AG09319 (cell line): ENCODE measurements around the gene KSR2.

Experiments used
- DNase-seq: peaks from one replicate; pipeline ENCODE4 v3.0.0-alpha.2; 2010; ENCODE audit warnings: low read depth; ENCODE audit errors: extremely low read depth
- TF ChIP-seq, protein P1 (sequence below): IDR thresholded peaks from 2 replicates; pipeline ENCODE4 v1.5.1; 2011; ENCODE audit warnings: low read depth, mild to moderate bottlenecking, inconsistent platforms, low read length, moderate library complexity

Gene KSR2

DNA sequence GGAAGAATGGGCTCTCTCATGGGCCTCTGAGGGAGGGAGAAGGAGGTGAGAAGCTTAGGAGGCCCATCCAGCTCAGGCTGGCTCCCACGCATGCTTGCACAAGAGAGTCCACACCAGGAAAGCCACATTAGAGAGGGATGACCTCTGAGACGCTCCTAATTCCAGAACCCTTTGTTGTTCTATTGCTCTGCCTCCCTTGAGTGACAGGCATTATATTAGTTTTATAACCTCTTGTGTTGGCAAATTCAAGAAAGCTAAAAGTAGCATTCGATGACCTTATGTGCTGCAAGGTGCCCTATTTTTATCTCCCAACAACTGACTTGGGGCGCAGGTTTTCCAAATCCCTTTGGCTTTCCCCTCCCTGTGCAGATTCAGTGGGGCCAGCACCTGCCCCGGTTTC, 190.1 kb downstream of the KSR2 start:
- DNase-seq = no peak
- TF ChIP-seq, protein P1, sequence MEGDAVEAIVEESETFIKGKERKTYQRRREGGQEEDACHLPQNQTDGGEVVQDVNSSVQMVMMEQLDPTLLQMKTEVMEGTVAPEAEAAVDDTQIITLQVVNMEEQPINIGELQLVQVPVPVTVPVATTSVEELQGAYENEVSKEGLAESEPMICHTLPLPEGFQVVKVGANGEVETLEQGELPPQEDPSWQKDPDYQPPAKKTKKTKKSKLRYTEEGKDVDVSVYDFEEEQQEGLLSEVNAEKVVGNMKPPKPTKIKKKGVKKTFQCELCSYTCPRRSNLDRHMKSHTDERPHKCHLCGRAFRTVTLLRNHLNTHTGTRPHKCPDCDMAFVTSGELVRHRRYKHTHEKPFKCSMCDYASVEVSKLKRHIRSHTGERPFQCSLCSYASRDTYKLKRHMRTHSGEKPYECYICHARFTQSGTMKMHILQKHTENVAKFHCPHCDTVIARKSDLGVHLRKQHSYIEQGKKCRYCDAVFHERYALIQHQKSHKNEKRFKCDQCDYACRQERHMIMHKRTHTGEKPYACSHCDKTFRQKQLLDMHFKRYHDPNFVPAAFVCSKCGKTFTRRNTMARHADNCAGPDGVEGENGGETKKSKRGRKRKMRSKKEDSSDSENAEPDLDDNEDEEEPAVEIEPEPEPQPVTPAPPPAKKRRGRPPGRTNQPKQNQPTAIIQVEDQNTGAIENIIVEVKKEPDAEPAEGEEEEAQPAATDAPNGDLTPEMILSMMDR = no peak

DNA sequence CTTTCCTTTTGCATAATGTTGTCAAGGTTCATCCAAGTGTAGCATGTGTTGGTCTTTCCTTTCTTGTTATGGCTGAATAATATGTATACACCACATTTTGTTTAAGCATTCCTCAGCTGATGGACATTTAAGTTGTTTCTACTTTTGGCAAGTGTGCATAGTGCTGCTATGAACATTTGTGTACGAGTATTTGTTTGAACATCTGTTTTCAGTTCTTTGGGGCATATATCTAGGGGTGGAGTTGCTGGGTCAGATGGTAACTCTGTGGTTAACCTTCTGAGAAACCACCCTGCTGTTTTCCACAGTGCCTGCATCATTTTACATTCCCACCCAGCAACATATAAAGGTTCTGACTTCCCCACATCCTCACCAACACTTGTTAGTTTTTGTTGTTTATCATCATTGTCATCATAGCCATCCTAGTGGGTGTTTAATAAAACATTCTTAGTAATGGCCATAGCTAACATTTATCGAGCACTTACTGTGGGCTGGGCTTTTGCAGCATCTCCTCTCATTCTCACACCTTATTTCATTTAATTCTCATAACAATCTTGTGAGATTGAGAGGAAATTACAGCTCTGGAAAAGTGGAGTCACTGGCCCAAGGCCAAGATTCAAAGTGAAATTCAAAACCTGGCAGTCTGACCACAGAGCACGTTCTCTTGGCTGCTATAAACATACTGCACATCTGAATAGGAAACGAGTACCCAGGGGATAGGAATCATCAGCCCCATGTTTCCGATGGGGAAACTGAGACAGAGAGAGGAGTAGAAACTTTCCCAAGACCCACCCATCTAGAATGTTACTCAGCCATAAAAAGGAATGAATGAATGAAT, 193.6 kb downstream of the KSR2 start:
- TF ChIP-seq, protein P1 = no peak
- DNase-seq = peak; percentile 11

DNA sequence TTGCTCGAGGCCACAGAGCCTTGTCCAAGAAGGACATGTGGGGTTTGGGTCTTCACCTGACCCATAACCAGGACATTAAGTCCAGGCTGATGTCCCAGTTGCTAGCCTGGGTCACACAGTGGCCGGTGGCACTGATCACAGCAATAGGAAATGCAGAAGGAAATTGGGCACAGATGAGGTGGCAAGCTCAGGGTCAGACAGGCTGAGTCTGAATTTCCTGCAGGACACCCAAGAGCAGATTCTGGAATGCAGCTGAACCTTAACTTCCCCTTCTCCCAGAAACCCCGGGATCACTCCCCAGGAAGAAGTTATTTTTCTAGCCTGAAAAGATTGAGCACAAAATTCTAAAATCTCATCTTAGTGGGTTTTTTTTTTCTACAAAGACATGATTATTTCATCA, 199.9 kb downstream of the KSR2 start:
- TF ChIP-seq, protein P1 = no peak
- DNase-seq = no peak

DNA sequence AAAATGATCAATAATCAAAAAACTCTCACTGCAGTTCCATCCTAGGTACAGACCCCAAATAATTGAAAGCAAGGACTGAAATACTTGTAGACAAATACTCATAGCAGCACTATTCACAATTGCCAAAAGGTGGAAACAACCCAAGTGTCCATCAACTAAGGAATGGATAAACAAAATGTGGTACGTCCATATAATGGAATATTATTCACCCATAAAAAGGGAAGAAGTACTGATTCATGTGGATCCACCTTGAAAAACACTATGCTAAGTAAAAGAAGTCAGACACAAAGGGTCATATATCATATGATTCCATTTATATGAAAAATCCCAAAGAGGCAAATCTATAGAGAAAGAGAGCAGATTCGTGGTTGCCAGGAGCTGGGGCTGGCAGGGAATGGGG, 202.8 kb downstream of the KSR2 start:
- TF ChIP-seq, protein P1 = no peak
- DNase-seq = no peak

DNA sequence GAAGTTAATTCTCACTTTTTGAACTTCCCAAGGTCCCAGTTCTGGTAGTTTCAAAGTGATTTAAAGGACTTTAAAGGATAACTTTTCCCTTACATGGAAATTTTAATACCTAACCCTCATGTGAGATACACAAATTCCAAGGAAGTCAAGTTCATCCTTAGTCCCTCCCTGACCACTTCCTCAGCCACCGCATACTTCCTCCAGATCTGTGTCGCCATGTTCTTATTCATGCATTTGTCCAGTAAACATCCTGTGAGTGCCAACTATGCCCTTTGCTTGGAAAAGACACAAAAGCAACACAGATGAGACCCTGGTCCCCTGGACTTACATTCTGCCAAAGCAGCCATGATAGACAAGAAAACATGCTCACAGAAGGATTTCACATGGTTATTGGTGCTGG, 206.6 kb downstream of the KSR2 start:
- no peak for DNase-seq
- TF ChIP-seq, protein P1 = no peak

DNA sequence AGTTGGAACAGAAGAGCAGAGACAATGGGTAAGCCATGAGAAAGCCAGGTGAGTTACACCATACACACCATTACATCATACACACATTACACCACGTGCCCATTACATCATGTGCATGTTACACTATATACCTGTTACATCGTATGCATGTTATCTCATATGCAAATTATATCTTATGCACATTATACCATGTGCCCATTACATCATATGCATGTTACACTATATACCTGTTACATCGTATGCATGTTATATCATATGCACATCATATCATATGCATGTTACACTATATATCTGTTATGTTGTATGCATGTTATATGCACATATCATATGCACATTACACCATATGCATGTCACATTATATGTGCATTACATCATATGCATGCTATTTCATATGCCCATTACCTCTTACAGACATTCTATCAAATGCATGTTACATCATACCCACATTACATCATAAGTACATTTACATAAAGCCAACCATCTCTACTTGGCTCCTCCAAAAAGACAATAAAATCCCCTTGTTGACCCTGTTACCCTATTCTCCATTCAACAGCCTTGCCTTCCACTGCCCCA, 207.2 kb downstream of the KSR2 start:
- no peak for DNase-seq
- TF ChIP-seq, protein P1 = no peak

DNA sequence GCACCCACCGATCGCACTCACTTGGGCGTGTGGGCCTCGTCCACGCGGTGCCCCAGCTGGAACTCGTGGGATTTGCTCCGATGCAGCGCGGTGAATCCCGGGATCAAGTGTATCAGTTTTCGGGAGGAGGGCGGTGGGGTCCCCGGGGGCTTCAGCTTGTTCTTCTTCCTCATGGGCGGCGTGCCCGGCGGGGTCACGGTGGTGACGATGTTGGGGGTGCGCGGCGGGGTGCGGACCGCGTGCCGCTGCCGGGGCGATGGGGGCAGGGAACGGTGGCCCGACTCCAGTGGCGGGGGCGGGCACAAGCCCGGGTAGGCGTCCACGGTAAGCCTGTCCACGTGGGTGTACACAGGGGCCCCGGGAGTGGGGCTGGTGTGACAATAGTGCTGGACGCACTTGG, 207.8 kb downstream of the KSR2 start:
- DNase-seq = no peak
- TF ChIP-seq, protein P1 = no peak
